Esophagus squamous epithelium (tissue), 4 donors: ENCODE measurements around the gene PKD1.
"Not testable (repeated sequence)": the region's sequence is repeated elsewhere in the genome, so short reads cannot be mapped to it uniquely, and the experiment has no call there.

Experiments used
- CTCF ChIP-seq, 6 experiments: fragments of 450-650 bp in 4 of 6; fragments of 200-600 bp in 2 of 6; sonication (generic) in 2 of 6; IDR thresholded peaks; one replicate each; pipeline ENCODE4 v1.5.1; 2016 to 2019; ENCODE audit warnings: antibody characterized with exemption in 6 of 6, mild to moderate bottlenecking in 4 of 6, moderate library complexity in 4 of 6
- POLR2A ChIP-seq, 4 donors: fragments of 450-650 bp; IDR thresholded peaks; one replicate each; pipeline ENCODE4 v1.6.1; 2017; ENCODE audit warnings: antibody characterized with exemption in 4 of 4, mild to moderate bottlenecking in 4 of 4, moderate library complexity in 3 of 4

GRCh38 chr16:2111009-2111353, 24.7 kb downstream of the PKD1 start:
- not testable (repeated sequence) for TF ChIP-seq CTCF, POLR2A (IDR thresholded peaks at IDR 0.05)
